ENCODE measurements around the gene COG8. TPM values are rescaled to one million over a fixed set of nuclear protein-coding genes. Genes with fewer than 3 reads are reported as not detected.

The COG8 gene
- total and polyA plus RNA-seq, 10 of the 15 experiments (the other 5 are each of a cell fraction or from before 2014, with no cell fraction given): 2.8 to 39.6 (median 23.8) TPM

DNA sequence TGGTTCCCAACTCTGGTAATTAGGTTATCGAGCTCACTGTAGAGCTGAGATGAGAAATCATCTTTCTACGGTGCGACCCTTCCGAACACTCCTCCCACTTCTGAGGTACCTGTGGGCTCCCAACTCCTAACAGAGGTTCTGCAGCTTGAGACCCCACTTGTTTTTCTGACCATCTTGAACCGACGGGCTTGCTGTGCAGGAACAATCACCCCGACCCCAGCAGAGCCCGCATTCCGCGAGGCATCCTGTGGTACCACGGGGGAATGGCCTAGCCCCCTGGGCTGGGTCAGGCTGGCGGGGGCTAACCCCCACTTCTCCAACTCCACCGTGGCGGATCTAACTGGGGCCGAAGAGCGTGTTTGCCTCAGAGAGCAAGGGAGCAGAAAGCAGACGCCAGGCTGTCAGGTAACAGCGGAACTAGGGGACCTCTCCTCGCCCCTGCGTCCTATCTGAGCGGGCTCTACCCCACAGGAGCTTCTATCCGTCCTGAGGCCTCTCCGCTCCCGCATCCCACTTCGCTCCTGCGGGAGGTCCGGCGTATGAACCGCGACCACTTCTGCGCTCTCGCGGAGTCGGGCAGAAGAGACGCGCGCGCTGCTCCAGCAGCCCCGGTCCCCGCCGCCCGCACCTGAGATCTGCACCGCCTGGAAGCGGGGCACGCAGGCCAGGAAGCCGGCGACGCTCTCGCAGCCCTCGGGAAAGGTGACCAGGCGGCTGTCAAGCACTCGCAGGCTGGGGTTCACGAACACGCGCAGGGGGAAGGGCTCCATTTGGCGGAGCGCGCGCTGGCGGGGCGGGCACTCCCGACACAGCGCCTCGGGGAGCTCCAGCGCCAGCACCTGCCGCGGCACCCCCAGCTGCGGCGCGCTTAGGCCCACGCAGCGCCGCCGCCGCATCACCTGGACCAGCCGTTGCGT is 9.7 kb downstream of the COG8 start:
- RAD21 ChIA-PET (ENCODE audit: unreplicated experiment): interaction anchor here (0.6 to 1.2 kb wide), 3 partner anchors 11 to 142 kb away, joined by 3 to 5 read pairs (median 3); partner anchors contain the start of gene NIP7
- TF ChIP-seq NRF1 (conservative IDR thresholded peaks at IDR 0.05; ENCODE audit: low read depth, low read length): no peak
- 0 out of 3 replicates have a peak, but pooled peaks of 1 of the 2 experiments have one; percentile 4 for TF ChIP-seq EGR1 (IDR thresholded peaks at IDR 0.05; ENCODE audit: borderline replicate concordance in 1 of 2, low read depth in 2 of 2, low read length in 2 of 2)
- TF ChIP-seq JUNB (IDR thresholded peaks at IDR 0.05): no peak
- no peak for TF ChIP-seq SMC3 (IDR thresholded peaks at IDR 0.05; ENCODE audit: borderline replicate concordance, low read length)
- TF ChIP-seq, protein P1, sequence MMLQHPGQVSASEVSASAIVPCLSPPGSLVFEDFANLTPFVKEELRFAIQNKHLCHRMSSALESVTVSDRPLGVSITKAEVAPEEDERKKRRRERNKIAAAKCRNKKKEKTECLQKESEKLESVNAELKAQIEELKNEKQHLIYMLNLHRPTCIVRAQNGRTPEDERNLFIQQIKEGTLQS (IDR thresholded peaks at IDR 0.05; ENCODE audit: borderline replicate concordance, extremely low read depth, low read depth, low read length): no peak
- TF ChIP-seq KLF5 (IDR thresholded peaks at IDR 0.05; ENCODE audit: partially characterized antibody): no peak
- TF ChIP-seq, protein P2, sequence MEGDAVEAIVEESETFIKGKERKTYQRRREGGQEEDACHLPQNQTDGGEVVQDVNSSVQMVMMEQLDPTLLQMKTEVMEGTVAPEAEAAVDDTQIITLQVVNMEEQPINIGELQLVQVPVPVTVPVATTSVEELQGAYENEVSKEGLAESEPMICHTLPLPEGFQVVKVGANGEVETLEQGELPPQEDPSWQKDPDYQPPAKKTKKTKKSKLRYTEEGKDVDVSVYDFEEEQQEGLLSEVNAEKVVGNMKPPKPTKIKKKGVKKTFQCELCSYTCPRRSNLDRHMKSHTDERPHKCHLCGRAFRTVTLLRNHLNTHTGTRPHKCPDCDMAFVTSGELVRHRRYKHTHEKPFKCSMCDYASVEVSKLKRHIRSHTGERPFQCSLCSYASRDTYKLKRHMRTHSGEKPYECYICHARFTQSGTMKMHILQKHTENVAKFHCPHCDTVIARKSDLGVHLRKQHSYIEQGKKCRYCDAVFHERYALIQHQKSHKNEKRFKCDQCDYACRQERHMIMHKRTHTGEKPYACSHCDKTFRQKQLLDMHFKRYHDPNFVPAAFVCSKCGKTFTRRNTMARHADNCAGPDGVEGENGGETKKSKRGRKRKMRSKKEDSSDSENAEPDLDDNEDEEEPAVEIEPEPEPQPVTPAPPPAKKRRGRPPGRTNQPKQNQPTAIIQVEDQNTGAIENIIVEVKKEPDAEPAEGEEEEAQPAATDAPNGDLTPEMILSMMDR (IDR thresholded peaks at IDR 0.05 in 2 of 3, conservative IDR thresholded peaks at IDR 0.05 in 1 of 3; ENCODE audit: control insufficient read depth in 2 of 3, extremely low read depth in 1 of 3, insufficient read depth in 1 of 3, low read depth in 3 of 3, low read length in 3 of 3): no peak
- TF ChIP-seq RUNX3 (IDR thresholded peaks at IDR 0.05; ENCODE audit: low read length): no peak
- TF ChIP-seq HDAC6 (IDR thresholded peaks at IDR 0.05; ENCODE audit: unreplicated experiment): peak; percentile 48
- peak; percentile 63; the same call in 1 of the 2 replicates for TF ChIP-seq TCF12 (IDR thresholded peaks at IDR 0.05; ENCODE audit: low read depth, low read length)
- peak; percentile 17; the same call in 1 of the 2 replicates for TF ChIP-seq SMAD5 (IDR thresholded peaks at IDR 0.05; ENCODE audit: low read depth)
- TF ChIP-seq, protein P3, sequence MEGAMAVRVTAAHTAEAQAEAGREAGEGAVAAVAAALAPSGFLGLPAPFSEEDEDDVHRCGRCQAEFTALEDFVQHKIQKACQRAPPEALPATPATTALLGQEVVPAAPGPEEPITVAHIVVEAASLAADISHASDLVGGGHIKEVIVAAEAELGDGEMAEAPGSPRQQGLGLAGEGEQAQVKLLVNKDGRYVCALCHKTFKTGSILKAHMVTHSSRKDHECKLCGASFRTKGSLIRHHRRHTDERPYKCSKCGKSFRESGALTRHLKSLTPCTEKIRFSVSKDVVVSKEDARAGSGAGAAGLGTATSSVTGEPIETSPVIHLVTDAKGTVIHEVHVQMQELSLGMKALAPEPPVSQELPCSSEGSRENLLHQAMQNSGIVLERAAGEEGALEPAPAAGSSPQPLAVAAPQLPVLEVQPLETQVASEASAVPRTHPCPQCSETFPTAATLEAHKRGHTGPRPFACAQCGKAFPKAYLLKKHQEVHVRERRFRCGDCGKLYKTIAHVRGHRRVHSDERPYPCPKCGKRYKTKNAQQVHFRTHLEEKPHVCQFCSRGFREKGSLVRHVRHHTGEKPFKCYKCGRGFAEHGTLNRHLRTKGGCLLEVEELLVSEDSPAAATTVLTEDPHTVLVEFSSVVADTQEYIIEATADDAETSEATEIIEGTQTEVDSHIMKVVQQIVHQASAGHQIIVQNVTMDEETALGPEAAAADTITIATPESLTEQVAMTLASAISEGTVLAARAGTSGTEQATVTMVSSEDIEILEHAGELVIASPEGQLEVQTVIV (IDR thresholded peaks at IDR 0.05; ENCODE audit: borderline replicate concordance, partially characterized antibody): no peak
- no peak for TF ChIP-seq TCF7 (IDR thresholded peaks at IDR 0.05; ENCODE audit: borderline replicate concordance)
- no peak for TF ChIP-seq BHLHE40 (IDR thresholded peaks at IDR 0.05; ENCODE audit: borderline replicate concordance in 1 of 2, low read depth in 2 of 2, low read length in 1 of 2)

More for the DNA sequence above, 9.7 kb downstream of the COG8 start:
- CTCF ChIA-PET: interaction anchor here (1.1 to 2.3 kb wide), 3 partner anchors 9 to 67 kb away, joined by 6 to 9 read pairs (median 8); partner anchors contain the start of gene COG8
- DNase-seq (ENCODE audit: low read depth, low spot score): no peak
- in situ Hi-C loops (cut with MboI): no loop called here
- intact Hi-C loops (cut with micrococcal nuclease; ENCODE audit: unreplicated experiment): loop anchor here (1.0 to 10.0 kb wide), 2 partner anchors 10 to 425 kb away; partner anchors contain the start of genes COG8, NIP7 and NOB1
- H3K27ac ChIP-seq (ENCODE audit: control insufficient read depth, insufficient read depth): peak overlapping the region; percentile 82
- peaks cover 10 to 31% of the 10 kb centered on the region in 2 experiments for H3K36me3 ChIP-seq (ENCODE audit: control insufficient read depth in 2 of 2, insufficient read depth in 2 of 2, low read length in 1 of 2)
- peak overlapping the region; percentile 89 for H3K4me3 ChIP-seq
- H3K27me3 ChIP-seq (replicated peaks in 1 of 2; ENCODE audit: control insufficient read depth in 2 of 2, insufficient read depth in 2 of 2, low read length in 1 of 2): no peaks in the 10 kb centered on the region
- H4K20me1 ChIP-seq (ENCODE audit: control insufficient read depth, insufficient read depth): peaks cover 8% of the 10 kb centered on the region; the same call in 1 of the 2 replicates
- H3K9me3 ChIP-seq (replicated peaks; ENCODE audit: control insufficient read depth, insufficient read depth, low read length): no peaks in the 10 kb centered on the region
- POLR2A ChIA-PET: interaction anchor here (0.6 to 6.6 kb wide), 3 partner anchors 10 to 51 kb away, joined by 3 to 42 read pairs (median 3); partner anchors contain the start of genes COG8 and NIP7
- FAIRE-seq: no peak
- peak overlapping the region; percentile 73 for H2AFZ ChIP-seq (ENCODE audit: control insufficient read depth, low read depth, low read length)
- peak; percentile 56 for ATAC-seq
- peak overlapping the region; percentile 74 for H3K4me2 ChIP-seq (ENCODE audit: control insufficient read depth, insufficient read depth)
- SMC1A ChIA-PET (ENCODE audit: uncharacterized antibody, unreplicated experiment): interaction anchor here (0.6 to 1.9 kb wide), 5 partner anchors 11 to 425 kb away, joined by 3 to 5 read pairs (median 4); partner anchors contain the start of gene NOB1
- 2% methylated on average over 77 of the region's 77 CpGs for WGBS (ENCODE audit: insufficient coverage, insufficient replicate concordance, low lambda C conversion rate, missing lambda C conversion rate)
- H3K4me1 ChIP-seq (ENCODE audit: control insufficient read depth, insufficient read depth, low read length): peaks cover 10% of the 10 kb centered on the region
- H3K79me2 ChIP-seq (ENCODE audit: control insufficient read depth, insufficient read depth, low read length): peaks cover 54% of the 10 kb centered on the region
- H3K9ac ChIP-seq (ENCODE audit: control insufficient read depth, insufficient read depth, low read length): peak overlapping the region; percentile 88
- no TSS peak for BruUV-seq (replicated peaks)
